ENCODE results near the gene ARHGAP26. TPM values are rescaled to one million over a fixed set of nuclear protein-coding genes. Genes with fewer than 3 reads are reported as not detected.

The ARHGAP26 gene
- total and polyA plus RNA-seq, 2 donors: 15.1 to 16.2 TPM

- DNase-seq (ENCODE audit: low read depth in 6 of 9, low spot score in 9 of 9): no peak
- H3K27ac ChIP-seq (ENCODE audit: low read depth in 1 of 2, low read length in 1 of 2): no peak overlapping the region
Observed at GRCh38 chr5:143177263-143177983, 407.2 kb downstream of the ARHGAP26 start.

GRCh38 chr5:143179126-143179740 lies 409.1 kb downstream of the ARHGAP26 start:
- H3K4me3 ChIP-seq (ENCODE audit: low read length in 2 of 2): no peak overlapping the region
- H3K36me3 ChIP-seq (ENCODE audit: control insufficient read depth in 2 of 2, insufficient read depth in 2 of 2, low read length in 1 of 2): no peaks in the 10 kb centered on the region
- DNase-seq (ENCODE audit: low read depth in 6 of 9, low spot score in 9 of 9): no peak
- H3K4me1 ChIP-seq (ENCODE audit: control insufficient read depth in 2 of 2, insufficient read depth in 2 of 2, low read length in 2 of 2): peaks cover 0 to 4% of the 10 kb centered on the region in 2 donors
- H3K27me3 ChIP-seq (ENCODE audit: control insufficient read depth in 2 of 2, insufficient read depth in 1 of 2, low read length in 1 of 2): no peaks in the 10 kb centered on the region
- 99% methylated on average over 6 of the region's 6 CpGs for WGBS
- H3K9me3 ChIP-seq (ENCODE audit: control insufficient read depth in 2 of 2, insufficient read depth in 1 of 2, low read length in 1 of 2): peaks cover 0 to 1% of the 10 kb centered on the region in 2 donors
- H3K27ac ChIP-seq (ENCODE audit: low read depth in 1 of 2, low read length in 1 of 2): no peak overlapping the region

More at GRCh38 chr5:143177263-143177983, 407.2 kb downstream of the ARHGAP26 start:
- no peaks in the 10 kb centered on the region for H3K36me3 ChIP-seq (ENCODE audit: control insufficient read depth in 2 of 2, insufficient read depth in 2 of 2, low read length in 1 of 2)
- H3K4me1 ChIP-seq (ENCODE audit: control insufficient read depth in 2 of 2, insufficient read depth in 2 of 2, low read length in 2 of 2): peaks cover 0 to 4% of the 10 kb centered on the region in 2 donors
- H3K27me3 ChIP-seq (ENCODE audit: control insufficient read depth in 2 of 2, insufficient read depth in 1 of 2, low read length in 1 of 2): no peaks in the 10 kb centered on the region
- WGBS: 93% methylated on average over 9 of the region's 9 CpGs
- peaks cover 0 to 1% of the 10 kb centered on the region in 2 donors for H3K9me3 ChIP-seq (ENCODE audit: control insufficient read depth in 2 of 2, insufficient read depth in 1 of 2, low read length in 1 of 2)
- no peak overlapping the region for H3K4me3 ChIP-seq (ENCODE audit: low read length in 2 of 2)

DNA sequence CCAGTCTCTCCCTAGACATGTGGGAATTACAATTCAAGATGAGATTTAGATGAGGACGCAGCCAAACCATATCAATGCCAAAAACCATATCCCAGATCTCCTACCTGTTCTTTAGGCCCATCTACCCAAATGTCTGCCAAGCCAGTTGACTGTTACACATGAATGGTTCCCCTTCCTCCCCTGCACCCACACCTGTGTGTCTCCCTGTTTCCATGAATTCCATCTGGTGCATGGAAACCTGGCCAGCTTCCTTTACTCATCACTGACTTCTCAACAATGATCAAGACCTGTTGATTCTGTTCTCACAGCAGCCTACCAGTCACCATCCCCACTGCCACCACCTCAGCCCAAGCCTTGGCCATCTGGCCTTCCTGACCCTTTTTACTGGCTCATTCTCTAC lies 410.6 kb downstream of the ARHGAP26 start:
- H3K4me1 ChIP-seq (ENCODE audit: control insufficient read depth in 2 of 2, insufficient read depth in 2 of 2, low read length in 2 of 2): no peaks in the 10 kb centered on the region
- H3K27ac ChIP-seq (ENCODE audit: low read depth in 1 of 2, low read length in 1 of 2): no peak overlapping the region
- H3K9me3 ChIP-seq (ENCODE audit: control insufficient read depth in 2 of 2, insufficient read depth in 1 of 2, low read length in 1 of 2): peaks cover 0 to 1% of the 10 kb centered on the region in 2 donors
- H3K27me3 ChIP-seq (ENCODE audit: control insufficient read depth in 2 of 2, insufficient read depth in 1 of 2, low read length in 1 of 2): no peaks in the 10 kb centered on the region
- WGBS: 100% methylated on average over 1 of the region's 1 CpG
- H3K36me3 ChIP-seq (ENCODE audit: control insufficient read depth in 2 of 2, insufficient read depth in 2 of 2, low read length in 1 of 2): no peaks in the 10 kb centered on the region
- DNase-seq (ENCODE audit: low read depth in 6 of 9, low spot score in 9 of 9): no peak
- H3K4me3 ChIP-seq (ENCODE audit: low read length in 2 of 2): no peak overlapping the region

GRCh38 chr5:143181173-143181572 lies 411.0 kb downstream of the ARHGAP26 start:
- no peak overlapping the region for H3K4me3 ChIP-seq (ENCODE audit: low read length in 2 of 2)
- DNase-seq (ENCODE audit: low read depth in 6 of 9, low spot score in 9 of 9): no peak
- H3K27me3 ChIP-seq (ENCODE audit: control insufficient read depth in 2 of 2, insufficient read depth in 1 of 2, low read length in 1 of 2): no peaks in the 10 kb centered on the region
- no peaks in the 10 kb centered on the region for H3K36me3 ChIP-seq (ENCODE audit: control insufficient read depth in 2 of 2, insufficient read depth in 2 of 2, low read length in 1 of 2)
- peaks cover 0 to 1% of the 10 kb centered on the region in 2 donors for H3K9me3 ChIP-seq (ENCODE audit: control insufficient read depth in 2 of 2, insufficient read depth in 1 of 2, low read length in 1 of 2)
- H3K27ac ChIP-seq (ENCODE audit: low read depth in 1 of 2, low read length in 1 of 2): no peak overlapping the region
- WGBS: 95% methylated on average over 3 of the region's 3 CpGs
- no peaks in the 10 kb centered on the region for H3K4me1 ChIP-seq (ENCODE audit: control insufficient read depth in 2 of 2, insufficient read depth in 2 of 2, low read length in 2 of 2)

- H3K27ac ChIP-seq (ENCODE audit: low read depth in 1 of 2, low read length in 1 of 2): no peak overlapping the region
- peaks cover 0 to 2% of the 10 kb centered on the region in 2 donors for H3K4me1 ChIP-seq (ENCODE audit: control insufficient read depth in 2 of 2, insufficient read depth in 2 of 2, low read length in 2 of 2)
- H3K4me3 ChIP-seq (ENCODE audit: low read length in 2 of 2): no peak overlapping the region
- WGBS: 98% methylated on average over 3 of the region's 3 CpGs
- H3K27me3 ChIP-seq (ENCODE audit: control insufficient read depth in 2 of 2, insufficient read depth in 1 of 2, low read length in 1 of 2): no peaks in the 10 kb centered on the region
- no peak for DNase-seq (ENCODE audit: low read depth in 6 of 9, low spot score in 9 of 9)
- H3K36me3 ChIP-seq (ENCODE audit: control insufficient read depth in 2 of 2, insufficient read depth in 2 of 2, low read length in 1 of 2): no peaks in the 10 kb centered on the region
- peaks cover 0 to 1% of the 10 kb centered on the region in 2 donors for H3K9me3 ChIP-seq (ENCODE audit: control insufficient read depth in 2 of 2, insufficient read depth in 1 of 2, low read length in 1 of 2)
Observed at GRCh38 chr5:143182106-143182505, 411.9 kb downstream of the ARHGAP26 start.

DNA sequence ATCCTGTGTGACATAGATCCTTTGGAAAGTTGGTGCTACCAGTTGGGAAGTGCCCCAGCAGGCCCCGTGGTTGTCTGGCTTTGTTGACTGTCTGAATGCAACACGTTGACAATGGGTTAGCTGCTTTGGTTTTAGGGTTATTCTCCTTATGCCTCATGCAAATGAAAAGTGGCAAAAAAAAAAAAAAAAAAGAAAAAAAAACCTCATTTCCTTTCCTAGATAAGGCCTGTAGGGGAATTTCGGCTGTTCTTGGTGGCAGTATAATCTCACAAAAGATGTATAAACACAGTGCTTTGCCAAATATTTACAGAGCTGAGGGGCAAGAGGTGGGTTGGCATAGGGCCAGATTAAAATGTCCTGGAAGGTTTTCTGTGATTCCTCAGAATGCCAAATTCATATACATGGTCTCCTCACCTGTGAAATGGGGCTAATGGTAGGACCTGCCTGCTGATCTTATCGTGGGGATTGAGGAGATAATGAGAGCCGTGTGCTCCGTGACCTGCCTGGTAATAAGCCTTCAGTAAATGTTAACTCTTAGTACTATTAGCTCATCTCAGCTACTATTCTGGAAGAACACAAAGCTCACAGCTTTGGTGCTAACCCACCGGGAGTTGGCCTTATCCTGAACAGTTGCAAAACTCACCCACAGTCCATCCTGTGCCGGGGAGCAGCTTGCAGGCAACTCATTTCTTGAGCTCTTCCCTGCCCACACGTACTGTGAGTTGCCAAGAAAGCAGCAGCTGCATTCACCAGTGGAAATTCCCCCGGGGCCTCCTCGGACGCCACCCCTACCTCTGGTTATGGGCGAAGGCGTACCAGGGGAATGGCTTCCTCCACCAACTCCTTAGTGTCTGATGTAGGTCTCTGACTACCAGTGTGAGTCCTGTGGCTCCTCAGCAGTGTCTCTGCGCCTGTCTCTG lies 413.0 kb downstream of the ARHGAP26 start:
- no peak overlapping the region for H3K27ac ChIP-seq (ENCODE audit: low read depth in 1 of 2, low read length in 1 of 2)
- DNase-seq (ENCODE audit: low read depth in 6 of 9, low spot score in 9 of 9): no peak
- no peak overlapping the region for H3K4me3 ChIP-seq (ENCODE audit: low read length in 2 of 2)
- no peaks in the 10 kb centered on the region for H3K36me3 ChIP-seq (ENCODE audit: control insufficient read depth in 2 of 2, insufficient read depth in 2 of 2, low read length in 1 of 2)
- 89% methylated on average over 15 of the region's 15 CpGs for WGBS
- no peaks in the 10 kb centered on the region for H3K27me3 ChIP-seq (ENCODE audit: control insufficient read depth in 2 of 2, insufficient read depth in 1 of 2, low read length in 1 of 2)
- peaks cover 0 to 2% of the 10 kb centered on the region in 2 donors for H3K4me1 ChIP-seq (ENCODE audit: control insufficient read depth in 2 of 2, insufficient read depth in 2 of 2, low read length in 2 of 2)
- peaks cover 0 to 1% of the 10 kb centered on the region in 2 donors for H3K9me3 ChIP-seq (ENCODE audit: control insufficient read depth in 2 of 2, insufficient read depth in 1 of 2, low read length in 1 of 2)

DNA sequence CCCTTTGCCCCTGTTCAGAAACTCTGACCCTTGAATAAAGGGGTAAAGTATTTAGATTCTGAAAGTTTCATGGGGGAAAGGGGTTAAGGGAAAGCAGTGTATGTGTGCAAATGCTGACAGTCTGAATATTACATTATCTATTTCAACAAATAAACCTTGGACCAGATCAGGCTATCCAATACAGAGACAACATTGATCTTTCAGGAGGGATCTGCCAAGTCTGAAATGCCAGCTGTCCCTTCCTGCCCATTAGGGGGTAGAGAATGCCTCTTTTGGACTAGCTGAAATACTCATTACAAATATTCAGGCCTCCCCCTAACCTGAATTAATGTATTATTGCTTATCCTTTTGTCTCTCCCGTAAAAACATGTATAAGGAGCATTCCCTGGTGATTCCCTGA lies 413.8 kb downstream of the ARHGAP26 start:
- H3K27me3 ChIP-seq (ENCODE audit: control insufficient read depth in 2 of 2, insufficient read depth in 1 of 2, low read length in 1 of 2): no peaks in the 10 kb centered on the region
- peaks cover 0 to 1% of the 10 kb centered on the region in 2 donors for H3K9me3 ChIP-seq (ENCODE audit: control insufficient read depth in 2 of 2, insufficient read depth in 1 of 2, low read length in 1 of 2)
- no peaks in the 10 kb centered on the region for H3K36me3 ChIP-seq (ENCODE audit: control insufficient read depth in 2 of 2, insufficient read depth in 2 of 2, low read length in 1 of 2)
- peaks cover 0 to 4% of the 10 kb centered on the region in 2 donors for H3K4me1 ChIP-seq (ENCODE audit: control insufficient read depth in 2 of 2, insufficient read depth in 2 of 2, low read length in 2 of 2)
- no peak overlapping the region for H3K4me3 ChIP-seq (ENCODE audit: low read length in 2 of 2)
- no peak for DNase-seq (ENCODE audit: low read depth in 6 of 9, low spot score in 9 of 9)
- no peak overlapping the region for H3K27ac ChIP-seq (ENCODE audit: low read depth in 1 of 2, low read length in 1 of 2)
- 79% methylated on average over 1 of the region's 1 CpG for WGBS

- Histone ChIP-seq H3K27ac (ENCODE audit: low read depth in 1 of 2, low read length in 1 of 2) (no peak overlapping the region), H3K36me3 (ENCODE audit: control insufficient read depth in 2 of 2, insufficient read depth in 2 of 2, low read length in 1 of 2) (no peaks in the 10 kb centered on the region), H3K27me3 (ENCODE audit: control insufficient read depth in 2 of 2, insufficient read depth in 1 of 2, low read length in 1 of 2) (no peaks in the 10 kb centered on the region), H3K4me1 (ENCODE audit: control insufficient read depth in 2 of 2, insufficient read depth in 2 of 2, low read length in 2 of 2) (peaks cover 0 to 7% of the 10 kb centered on the region in 2 donors), H3K9me3 (ENCODE audit: control insufficient read depth in 2 of 2, insufficient read depth in 1 of 2, low read length in 1 of 2) (no peaks in the 10 kb centered on the region), H3K4me3 (ENCODE audit: low read length in 2 of 2) (no peak overlapping the region)
- DNase-seq (ENCODE audit: low read depth in 6 of 9, low spot score in 9 of 9): no peak
Observed at GRCh38 chr5:143186623-143187022, 416.4 kb downstream of the ARHGAP26 start.

- H3K36me3 ChIP-seq (ENCODE audit: control insufficient read depth in 2 of 2, insufficient read depth in 2 of 2, low read length in 1 of 2): no peaks in the 10 kb centered on the region
- H3K4me3 ChIP-seq (ENCODE audit: low read length in 2 of 2): no peak overlapping the region
- H3K27me3 ChIP-seq (ENCODE audit: control insufficient read depth in 2 of 2, insufficient read depth in 1 of 2, low read length in 1 of 2): no peaks in the 10 kb centered on the region
- DNase-seq (ENCODE audit: low read depth in 6 of 9, low spot score in 9 of 9): no peak
- H3K4me1 ChIP-seq (ENCODE audit: control insufficient read depth in 2 of 2, insufficient read depth in 2 of 2, low read length in 2 of 2): peaks cover 0 to 7% of the 10 kb centered on the region in 2 donors
- no peak overlapping the region for H3K27ac ChIP-seq (ENCODE audit: low read depth in 1 of 2, low read length in 1 of 2)
- H3K9me3 ChIP-seq (ENCODE audit: control insufficient read depth in 2 of 2, insufficient read depth in 1 of 2, low read length in 1 of 2): no peaks in the 10 kb centered on the region
- WGBS: 96% methylated on average over 8 of the region's 8 CpGs
Observed at GRCh38 chr5:143187495-143187894, 417.3 kb downstream of the ARHGAP26 start.
